GM18498 (cell line): ENCODE measurements around the gene INPP5K.

ENCODE experiments used
- ATAC-seq: cut with Tn5 transposase; IDR thresholded peaks from one replicate; pipeline ENCODE4 v1.9.1; 2021; ENCODE audit warnings: mild to moderate bottlenecking, moderate library complexity; ENCODE audit not compliant: unreplicated experiment

INPP5K gene

DNA sequence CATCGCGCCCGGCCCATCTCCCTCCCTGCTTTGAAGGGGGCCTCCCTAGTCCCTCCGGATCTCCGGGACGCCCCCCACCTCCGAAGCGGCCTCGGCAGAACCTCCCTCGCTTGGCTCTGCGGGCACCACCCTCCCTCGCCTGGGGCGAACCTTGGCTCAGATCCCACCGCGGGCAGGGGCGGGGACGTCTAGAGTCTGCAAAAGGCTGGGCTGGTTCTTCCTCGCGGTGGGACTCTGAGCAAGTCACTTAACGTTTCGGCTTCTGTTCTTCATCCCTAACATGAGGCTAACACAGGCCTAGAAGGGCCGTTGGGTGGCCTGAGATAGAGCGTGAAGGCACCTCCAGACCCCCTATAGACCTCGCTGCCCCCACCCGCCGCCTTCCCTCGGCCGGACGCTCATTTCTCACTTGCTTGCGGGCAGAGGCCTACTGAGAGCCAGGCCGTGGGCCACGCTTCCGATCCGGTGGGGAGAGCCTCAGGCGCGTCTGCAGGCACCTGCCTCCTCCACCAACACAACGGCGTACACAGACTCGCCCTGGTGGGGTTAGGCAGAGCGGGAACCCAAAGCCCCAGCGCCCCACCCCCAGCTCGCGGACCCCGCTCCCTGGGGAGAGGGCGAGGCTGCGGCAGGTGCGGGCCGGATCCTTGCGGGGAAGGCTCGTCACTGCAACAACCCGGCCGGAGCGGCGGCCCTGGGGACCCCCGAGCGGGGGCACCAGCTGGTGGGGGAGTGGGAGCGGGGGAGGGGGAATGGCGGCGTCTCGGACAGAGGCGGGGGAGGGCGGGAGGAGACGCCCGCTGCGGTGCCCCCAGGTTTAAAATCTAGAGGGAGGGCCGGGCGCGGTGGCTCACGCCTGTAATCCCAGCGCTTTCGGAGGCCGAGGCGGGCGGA, 29.4 kb downstream of the INPP5K start:
- ATAC-seq: no peak

- peak; percentile 33 for ATAC-seq
Measured at GRCh38 chr17:1485423-1486376, 30.7 kb downstream of the INPP5K start.

DNA sequence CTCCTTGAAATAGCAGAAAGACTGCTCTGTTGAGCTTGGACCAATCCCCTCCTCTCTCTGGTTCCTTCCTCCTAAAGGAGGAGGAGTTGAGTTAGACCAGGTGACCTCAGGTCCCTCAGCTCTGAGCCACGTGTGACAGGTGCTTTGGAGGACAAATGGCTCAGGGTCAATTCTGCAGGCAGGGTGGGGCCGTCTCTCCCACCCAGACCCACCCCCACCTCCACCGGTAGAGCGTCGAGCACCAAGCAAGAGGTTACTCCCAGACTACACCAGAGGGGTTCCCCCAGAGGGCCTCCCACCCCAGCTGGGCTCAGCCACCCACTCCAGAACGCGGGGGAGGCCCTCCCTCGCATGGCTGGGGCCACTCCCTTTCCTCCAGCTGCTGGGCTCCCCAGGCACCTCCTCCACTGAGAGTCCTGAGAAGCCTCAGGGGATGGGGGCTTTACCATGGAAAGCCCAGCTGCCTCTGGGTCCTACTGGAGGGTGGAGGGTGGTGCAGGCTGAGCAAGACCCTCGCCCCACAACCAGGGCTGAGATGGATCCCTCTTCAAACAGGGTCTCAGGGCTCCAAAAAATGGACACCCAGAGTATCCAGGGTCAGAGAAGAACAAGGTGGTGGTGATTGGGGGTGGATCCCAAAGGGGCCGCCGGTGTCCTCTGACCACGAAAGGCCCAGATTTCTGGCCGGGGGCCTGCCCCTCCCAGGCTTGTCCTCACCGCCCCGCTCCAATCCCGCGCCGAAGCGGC, 31.6 kb downstream of the INPP5K start:
- ATAC-seq: peak; percentile 38

GRCh38 chr17:1484060-1484535, 32.3 kb downstream of the INPP5K start:
- no peak for ATAC-seq

- ATAC-seq: no peak
Measured at GRCh38 chr17:1482680-1483079, 33.7 kb downstream of the INPP5K start.

DNA sequence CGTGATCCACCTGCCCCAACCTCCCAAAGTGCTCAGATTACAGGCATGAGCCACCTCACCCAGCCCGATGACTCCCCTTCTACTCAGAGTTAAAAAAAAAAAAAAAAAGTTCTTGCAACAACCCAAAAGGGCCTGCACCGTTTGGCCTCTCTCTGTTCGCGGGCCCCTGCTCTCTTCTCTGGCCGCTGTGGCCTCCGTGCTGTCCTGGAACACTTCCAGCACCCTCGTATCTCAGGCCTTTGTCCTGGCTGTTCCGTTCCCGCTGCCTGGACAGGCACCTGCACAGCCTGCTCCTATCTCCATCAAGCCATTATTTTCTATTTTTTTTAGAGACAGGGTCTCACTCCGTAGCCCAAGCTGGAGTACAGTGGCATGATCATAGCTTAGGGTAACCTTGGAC, 34.7 kb downstream of the INPP5K start:
- ATAC-seq: no peak

GRCh38 chr17:1480747-1481465, 35.5 kb downstream of the INPP5K start:
- ATAC-seq: no peak

DNA sequence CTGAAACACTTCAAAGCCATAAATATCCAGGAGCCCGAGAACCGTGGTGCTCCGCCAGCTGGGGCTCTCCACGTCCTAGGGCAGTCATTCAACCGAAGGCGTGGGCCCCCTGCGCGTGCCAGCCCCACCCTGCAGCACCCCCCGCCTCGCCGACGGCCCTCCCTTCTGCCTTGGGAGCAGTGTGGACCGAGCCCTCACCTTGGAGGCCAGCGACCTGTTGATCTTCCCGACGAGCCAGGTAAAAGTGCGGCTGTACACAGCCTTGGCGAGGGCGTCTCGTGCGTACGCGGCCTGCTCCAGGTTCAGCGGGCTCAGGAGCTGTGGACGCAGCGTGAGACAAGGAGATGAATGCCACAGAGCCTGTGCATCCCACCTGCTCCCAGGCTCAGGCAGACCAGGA, 38.0 kb downstream of the INPP5K start:
- ATAC-seq: no peak

- ATAC-seq: no peak
Measured at GRCh38 chr17:1475321-1475854, 41.0 kb downstream of the INPP5K start.

DNA sequence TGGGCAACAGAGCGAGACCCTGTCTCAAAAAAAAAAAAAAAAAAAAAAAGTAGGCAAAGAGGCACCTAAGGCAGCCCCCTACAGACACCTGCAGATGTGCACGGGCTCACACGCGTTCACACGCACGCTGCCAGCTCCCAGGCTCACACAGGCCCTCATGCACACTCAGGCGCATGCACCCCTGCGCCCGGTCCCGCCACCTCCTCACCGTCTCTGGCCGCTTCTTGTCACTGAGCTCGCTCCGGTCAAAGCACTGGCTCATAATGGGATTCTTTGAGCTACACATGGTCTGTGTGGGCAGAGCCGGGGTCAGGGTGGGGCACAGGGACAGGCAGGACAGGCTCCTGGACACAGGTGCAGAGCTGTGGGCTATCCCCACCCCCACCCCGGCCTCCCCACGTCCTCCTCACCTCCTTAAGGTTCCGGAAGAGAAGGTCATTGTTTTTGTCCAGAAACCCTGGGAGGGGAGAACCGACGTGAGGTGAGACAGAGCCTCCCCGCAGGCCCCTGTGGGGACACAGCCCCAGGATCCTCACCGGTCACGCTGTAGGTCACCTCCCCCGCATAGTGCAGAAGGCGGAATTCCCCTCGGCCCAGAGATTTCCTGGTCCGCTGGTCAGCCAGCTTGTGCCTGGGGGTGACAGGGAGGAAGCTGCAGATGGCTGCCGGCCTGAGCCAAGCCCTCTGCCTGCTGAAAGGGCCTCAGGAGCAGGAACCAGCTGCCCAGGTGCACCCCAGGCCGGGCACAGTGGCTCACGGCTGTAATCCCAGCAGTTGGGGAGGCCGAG, 41.8 kb downstream of the INPP5K start:
- ATAC-seq: peak; percentile 58

DNA sequence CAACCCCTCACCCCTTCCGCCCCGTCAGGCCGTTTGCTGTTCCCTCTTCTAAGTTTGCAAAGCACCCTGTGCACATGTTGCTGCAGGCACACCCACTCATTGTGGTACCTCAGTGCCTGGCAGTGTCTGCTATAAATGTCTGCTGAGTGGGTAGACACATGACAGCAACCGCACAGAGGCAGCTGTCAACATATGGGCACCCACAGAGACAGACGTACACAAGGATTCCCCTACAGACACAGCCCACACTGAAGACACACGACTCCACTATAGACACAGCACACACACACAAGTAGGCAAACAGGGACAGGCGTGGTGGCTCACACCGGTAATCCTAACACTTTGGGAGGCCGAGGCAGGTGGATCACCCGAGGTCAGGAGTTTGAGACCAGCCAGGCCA, 42.6 kb downstream of the INPP5K start:
- no peak for ATAC-seq

DNA sequence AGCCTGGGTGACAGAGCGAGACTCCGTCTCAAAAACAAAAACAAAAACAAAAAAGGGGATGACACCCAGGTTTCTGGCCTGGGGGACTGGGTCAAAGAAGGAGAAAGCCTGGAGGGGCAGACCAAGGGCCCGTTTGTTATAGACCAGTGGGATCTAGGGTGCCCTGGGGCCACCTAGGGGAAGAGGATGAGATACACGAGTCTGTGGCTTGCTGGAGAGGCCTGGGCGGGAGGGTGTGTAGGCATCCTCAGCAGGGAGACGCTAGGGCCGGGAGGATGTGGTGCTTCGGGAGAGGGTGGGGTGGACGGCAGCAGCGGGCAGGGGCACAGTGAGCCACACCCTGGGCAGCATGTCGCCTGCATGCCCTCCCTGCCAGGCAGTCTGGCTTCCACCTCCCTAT, 43.2 kb downstream of the INPP5K start:
- ATAC-seq: no peak

DNA sequence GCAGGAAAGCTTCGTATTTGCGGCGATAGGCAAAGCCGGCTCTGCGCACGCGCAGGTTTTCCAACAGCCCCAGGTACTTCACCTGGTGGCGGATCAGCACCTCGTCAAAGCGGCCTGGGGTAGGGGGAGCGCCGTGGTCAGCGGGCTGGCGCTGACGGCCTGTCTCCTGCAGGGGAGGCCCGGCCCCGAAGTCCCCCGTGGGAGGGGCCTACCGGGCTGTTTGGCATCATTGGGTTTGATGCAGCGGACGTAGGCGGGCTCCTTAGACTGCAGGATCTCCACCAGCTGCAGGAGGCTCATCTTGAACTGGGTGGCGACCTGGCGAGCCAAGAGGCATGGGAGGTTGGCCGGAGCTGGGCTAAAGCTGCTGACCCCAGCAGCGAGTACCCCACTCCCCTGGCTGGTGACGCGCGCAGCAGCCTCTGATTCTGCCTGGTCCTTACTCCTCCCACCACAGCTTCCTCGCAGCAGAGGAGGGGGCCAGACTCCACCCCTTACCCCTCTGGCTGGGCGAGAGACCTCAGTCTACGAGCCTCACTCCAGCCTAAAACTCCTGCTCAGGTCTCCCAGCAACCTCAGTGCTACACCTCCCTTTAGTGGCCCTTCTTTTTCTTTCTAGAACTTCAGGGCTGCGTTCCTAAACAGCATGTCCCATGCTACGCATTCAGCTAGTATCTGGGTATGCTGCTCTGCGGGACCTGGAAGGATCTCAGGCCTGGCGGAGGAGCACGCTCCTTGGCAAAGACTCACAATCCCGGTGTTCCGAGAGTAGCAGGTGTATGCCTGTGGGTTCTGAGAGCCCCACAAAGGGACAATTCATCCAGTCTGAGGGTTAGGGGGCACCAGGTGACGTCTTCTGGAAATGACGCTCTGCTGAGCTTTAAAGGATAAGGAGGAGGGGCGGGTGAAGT, 44.2 kb downstream of the INPP5K start:
- no peak for ATAC-seq

- no peak for ATAC-seq
Measured at GRCh38 chr17:1471490-1471889, 44.9 kb downstream of the INPP5K start.

DNA sequence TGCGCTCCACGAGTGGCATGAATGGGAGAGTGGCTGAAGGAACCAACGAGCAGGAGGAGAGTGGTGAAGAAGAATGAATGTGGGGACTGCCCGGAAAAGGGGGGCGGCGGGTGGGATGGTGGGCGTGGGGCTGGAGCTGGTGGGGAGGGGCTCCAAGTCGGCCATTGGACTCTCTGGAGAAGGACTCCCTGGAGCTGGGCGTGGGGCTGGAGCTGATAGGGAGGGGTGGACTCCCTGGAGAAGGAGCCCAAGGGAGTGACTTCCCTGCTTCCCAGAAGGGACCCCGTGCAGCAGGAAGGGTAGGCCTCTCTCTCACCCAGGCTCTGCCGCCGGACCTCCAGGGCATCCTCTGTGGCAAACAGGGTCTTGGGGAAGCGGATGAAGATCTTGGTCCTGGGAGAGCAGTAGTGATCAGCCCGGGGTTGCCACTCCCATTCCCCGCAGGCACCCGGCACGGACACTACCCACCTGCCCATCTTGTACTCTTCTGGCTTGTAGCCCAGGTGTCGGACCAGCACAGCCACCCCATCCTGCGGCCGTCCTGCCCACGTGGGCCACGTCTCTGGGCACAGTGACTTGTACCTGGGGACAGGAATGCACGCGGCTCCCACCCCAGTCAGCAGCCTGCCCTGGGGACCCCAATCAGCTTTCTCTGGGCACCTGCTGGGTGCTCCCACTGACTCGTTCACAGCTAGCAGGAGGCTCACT, 45.5 kb downstream of the INPP5K start:
- ATAC-seq: no peak

DNA sequence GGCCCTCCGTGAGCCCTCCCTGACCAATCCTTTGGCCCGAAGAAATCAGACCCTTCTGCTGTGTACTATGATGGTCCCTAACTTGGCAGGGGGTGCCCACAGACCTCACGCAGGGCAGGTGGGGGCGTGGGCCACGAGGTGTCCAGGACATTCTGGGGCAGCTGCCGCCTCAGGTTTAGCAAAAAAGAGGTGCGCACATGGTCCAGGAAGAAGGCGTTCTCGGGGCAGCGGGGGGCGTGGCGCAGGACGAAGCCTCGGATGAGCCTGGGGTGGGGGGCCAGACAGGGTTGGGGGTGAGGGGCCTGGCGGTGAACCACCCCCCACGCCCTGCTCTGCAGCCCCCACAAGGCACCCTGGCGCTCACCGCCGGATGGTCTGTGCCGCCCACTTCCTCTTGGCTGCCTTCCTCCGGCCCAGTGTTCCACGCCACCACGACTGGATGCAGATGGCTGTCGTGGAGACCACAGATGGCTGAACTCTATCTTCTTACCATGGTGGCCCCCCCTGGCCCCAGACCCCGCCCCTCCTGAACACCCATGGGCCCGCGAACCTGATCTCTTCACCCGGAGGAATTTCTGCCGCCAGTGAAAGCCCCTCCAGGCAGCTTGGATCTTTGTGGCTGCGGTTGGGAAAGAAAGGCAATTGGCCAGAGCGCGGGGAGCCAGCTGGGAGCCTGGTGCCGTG, 46.2 kb downstream of the INPP5K start:
- ATAC-seq: no peak
